GM21619 (cell line): ENCODE data around the gene BICD2.

Source experiments
- ATAC-seq: cut with Tn5 transposase; IDR thresholded peaks from one replicate; pipeline ENCODE4 v1.9.1; 2021; ENCODE audit not compliant: unreplicated experiment

Gene BICD2

DNA sequence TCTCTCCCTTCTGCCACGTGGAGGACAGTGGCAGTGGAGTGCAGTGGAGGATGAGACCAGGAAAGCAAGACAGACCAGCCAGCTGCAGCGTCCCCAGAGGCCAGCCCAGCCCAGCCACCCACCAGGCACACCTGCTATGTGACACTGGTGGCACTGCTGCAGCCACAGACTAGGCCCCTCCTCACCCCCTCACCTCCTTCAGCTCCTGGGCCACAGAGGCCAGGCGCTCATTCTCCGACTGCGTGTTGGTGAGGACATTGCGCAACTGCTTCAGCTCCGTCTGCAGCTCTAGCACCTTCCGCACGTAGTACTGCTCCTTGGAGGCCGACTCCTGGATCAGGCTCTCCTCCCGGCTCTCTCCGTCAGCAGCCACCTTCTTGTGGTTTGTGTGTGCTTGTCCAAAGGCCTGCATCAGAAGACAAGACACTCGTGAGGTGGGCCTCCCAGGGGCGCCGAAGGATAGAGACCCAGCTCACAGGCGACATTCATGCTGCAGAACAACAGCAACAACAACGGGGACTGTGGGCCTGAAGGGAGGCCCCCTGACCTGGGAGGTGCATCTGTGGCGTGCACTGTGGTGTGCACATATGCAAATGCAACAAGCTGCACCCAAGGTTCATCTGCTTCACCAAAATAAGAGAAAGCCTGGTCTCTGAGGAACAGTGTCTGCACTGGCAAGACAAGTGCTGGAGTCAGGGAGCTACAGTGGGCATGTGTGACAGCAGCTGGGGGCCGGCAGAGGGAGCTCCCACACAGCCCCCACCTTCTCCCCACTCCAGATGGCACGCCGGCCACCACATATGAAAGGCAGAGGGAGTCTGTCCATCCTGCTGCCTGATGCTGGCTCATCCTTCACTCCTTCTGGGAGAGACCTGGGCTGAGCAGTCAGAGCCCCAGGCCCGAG lies 35.5 kb downstream of the BICD2 start:
- peak; percentile 88 for ATAC-seq

- no peak for ATAC-seq
Measured at GRCh38 chr9:92727716-92728700, 36.6 kb downstream of the BICD2 start.

GRCh38 chr9:92726971-92727715 lies 37.5 kb downstream of the BICD2 start:
- no peak for ATAC-seq

DNA sequence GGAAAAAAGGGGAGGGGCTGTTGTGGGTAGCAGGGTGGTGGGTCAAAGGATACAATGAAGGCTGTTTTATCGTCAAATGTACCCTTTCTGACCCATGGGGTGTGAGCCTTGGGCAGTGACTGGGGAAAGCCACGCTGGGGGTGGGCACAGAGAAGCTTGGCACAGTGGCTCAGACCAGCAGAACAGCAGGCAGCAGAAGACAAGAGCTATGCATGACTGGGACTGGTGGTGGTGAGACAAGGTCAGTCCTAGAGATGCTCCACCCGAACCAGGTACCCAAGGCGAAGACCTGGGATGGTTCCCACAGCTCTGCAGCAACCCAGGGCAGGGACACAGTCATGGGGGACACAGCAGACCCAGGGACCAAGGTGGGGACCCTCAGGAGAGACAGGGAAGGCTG lies 38.3 kb downstream of the BICD2 start:
- ATAC-seq: no peak

- no peak for ATAC-seq
Measured at GRCh38 chr9:92725766-92726165, 38.9 kb downstream of the BICD2 start.

GRCh38 chr9:92725266-92725545 lies 39.4 kb downstream of the BICD2 start:
- no peak for ATAC-seq

DNA sequence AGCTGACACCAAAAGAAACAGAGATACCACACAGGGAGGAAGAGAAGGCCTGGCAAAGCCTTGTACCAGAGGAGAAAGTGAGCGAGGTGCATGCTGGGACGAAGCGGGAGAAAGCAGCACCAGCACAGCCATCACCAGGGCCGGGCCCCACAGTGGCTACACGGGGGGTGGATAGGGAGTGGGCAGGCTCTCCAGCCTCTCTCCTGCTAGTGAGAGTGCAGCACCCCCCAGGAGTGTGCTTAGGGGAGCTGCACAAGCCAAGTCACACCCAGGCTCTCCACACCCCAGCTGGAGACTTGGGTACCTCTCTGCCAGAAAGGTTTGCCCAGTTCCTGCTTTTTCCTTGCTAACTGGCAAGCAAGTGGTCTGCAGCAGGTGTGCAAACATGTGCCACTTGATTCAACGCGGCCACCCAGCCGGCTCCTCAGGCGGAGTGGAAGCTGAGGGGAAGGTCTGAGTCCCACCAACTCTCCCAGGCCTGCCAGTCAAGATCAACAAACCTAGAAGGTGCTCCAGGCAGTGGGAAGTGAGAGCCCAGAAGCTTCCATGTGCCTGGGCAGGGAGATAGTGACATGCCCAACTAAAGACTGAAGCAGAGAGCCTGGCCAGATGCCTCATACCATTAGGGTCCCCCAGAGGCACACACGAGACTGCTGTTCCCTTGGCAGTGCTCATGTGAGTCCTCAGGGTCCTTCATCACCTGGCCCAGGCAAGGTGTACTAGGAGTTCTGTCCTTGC lies 39.9 kb downstream of the BICD2 start:
- ATAC-seq: no peak

DNA sequence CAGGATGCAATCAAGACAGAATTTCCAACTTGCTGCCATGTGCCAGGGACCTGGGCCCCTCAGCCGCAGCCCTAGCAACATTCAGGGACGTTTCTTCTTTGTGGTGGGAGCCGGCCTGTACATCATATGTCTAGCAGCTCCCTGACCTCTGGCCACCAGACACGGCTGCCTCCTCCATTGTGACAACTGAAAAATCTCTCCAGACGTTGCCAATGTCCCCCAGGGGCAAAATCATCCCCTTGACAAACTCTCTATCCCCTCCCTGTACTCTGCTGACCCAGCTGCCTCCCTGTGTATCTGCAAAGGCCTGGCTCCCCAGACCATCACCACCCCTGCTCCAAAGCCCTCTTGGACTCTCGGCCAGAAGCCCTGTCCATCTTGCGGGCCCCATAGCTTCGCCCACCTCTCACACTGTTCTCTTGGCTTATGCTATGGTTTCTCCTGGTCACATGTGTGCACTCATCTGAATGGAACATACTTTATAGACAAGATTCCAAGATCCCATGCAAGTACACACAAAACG lies 40.8 kb downstream of the BICD2 start:
- ATAC-seq: no peak

- ATAC-seq: no peak
Measured at GRCh38 chr9:92723299-92723625, 41.4 kb downstream of the BICD2 start.

GRCh38 chr9:92722386-92723298 lies 42.0 kb downstream of the BICD2 start:
- no peak for ATAC-seq

- ATAC-seq: no peak
Measured at GRCh38 chr9:92721548-92721947, 43.1 kb downstream of the BICD2 start.

GRCh38 chr9:92720807-92721535 lies 43.7 kb downstream of the BICD2 start:
- ATAC-seq: no peak

DNA sequence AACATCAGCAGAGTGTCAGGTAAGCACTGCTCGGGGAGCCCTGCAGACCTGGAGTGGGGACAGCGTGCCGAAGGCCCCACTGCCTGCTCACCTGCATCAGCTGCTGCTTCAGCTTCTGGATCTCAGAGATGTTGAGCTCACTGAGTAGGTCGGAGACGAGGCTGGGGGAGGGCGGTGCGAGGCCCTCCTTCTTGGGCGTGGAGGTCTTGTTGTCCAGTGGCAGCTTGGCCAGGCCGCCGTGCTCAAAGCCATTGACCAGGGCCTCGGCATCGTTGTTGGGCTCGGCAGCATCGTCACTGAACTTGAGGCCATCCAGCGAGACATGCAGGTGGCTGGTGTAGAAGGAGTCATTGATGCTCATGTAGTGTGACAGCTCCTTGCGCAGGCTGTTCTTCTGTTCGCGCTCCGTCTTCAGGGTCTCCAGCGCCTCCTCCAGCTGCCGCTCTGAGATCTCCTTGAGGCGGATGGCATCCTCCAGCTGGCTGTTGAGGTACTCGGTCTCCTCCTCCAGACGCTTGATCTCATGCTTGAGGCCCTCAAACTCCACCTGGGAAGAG lies 44.3 kb downstream of the BICD2 start:
- no peak for ATAC-seq

DNA sequence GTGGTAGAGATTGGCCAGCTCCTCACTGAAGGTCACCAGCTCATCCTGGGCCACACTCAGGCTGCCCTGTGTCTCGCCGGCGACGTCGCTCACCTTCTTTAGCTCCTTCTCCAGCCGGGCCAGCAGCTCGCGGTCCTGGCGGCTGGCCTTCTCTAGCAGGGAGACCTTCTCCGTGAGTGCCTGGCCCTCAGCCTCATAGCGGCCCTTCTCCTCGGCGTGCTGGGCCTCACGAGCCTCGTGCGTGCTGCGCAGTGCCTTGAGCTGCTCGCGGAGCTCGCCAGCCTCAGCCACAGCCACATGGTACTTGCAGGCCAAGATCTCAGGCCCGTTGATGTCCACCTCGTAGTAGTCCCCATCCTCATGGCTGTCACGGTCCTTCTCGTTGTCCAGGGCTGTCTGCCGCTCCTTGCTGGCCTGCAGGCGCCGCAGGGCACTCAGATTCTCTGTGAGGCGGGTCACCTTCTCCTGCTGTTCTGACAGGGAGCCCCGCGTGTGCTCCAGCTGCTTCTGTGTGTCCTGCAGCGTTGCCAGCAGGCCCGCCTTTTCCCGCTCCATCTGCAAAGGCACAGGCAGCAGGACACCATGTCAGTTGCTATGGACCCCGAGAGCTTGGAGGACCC lies 45.5 kb downstream of the BICD2 start:
- ATAC-seq: no peak

DNA sequence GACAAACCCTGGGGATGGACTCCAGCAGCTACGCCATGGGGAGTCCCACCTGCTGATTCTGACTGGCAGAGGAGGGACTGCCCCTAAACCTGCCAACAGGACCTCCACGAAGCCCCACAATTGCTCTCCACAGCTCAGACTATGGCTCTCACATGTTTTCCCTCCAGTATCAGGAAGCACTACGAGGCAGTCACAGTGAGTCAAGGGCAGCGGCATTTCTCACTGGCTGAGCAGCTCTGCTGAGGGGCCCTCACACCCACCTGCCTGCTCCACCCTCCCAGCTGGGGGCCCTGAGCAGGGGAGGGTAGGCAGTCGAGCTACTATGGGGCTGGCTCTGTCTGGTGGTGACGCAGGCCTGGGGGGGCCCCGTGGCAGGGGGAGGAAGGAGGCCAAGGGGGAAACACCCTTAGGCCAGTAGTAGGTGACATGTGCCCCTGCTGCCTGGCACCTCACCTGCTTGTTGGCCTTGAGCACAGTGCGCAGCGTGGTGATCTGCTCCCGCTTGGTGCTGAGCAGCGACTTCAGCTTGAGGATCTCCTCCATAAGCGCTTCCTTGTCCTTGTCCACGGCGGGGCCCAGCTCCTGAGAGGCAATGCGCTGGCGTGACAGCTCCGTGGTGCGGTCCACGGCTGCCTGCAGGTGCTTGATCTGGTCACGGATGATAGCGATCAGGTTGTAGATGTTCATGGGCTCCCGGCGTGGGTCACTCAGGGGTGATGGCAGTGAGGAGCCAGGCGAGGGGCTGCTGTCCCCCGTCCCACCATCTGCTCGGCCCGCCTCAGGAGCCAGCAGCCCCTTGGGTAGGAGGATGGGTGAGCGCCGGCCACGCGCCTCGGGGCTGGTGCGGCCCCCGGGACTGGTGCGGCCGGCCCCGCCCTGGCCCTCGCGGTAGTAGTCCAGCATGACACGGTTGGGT lies 46.3 kb downstream of the BICD2 start:
- no peak for ATAC-seq

DNA sequence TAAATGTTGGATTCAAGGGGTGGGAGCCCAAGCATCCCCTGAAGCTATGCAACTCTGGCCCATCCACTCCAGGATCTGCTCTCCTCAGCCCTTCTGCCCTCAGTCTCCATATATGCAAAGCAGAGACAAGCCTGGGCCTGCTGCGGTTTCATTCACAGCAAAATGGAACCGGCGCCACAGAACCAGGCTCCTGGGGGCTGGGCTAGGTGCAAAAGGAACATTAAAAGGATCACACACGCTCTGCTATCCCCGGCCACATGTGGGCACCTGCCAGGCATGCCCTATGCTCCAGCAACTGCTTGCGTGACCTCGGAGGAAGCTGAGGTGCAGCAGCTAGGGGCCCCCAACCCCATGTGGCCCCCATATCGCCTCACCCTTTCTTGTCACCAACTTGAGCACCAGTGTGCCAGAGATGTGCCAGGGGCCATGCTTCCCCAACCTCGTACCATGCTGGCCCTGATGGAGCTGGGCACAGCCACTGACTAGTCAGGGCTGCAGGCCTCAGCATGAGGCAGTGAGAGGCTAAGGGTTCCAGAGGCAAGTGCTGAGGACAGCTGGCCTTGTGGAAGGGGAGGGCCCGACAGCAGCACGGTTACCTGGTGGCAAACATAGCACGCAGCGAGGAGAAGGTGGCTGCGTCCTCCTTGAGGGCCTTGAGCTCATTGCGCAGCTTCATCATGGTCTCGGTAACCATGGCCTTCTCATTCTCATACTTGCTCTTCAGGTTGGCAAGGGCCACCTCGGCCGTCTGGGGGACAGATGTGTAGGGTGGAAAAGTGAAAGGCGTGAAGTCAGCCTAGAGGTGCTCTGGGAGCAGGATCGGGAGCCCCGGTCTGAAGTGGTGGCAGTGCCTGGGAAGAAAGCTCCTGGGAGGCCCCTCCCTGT lies 47.2 kb downstream of the BICD2 start:
- no peak for ATAC-seq
